IMR-90 (cell line): ENCODE data around the gene CYP21A2.
"Not testable (repeated sequence)": the region's sequence is repeated elsewhere in the genome, so short reads cannot be mapped to it uniquely, and the experiment has no call there.

Experiments
- BHLHE40 ChIP-seq: fragments of 150-350 bp; IDR thresholded peaks from 2 replicates; pipeline ENCODE4 v1.6.1; 2016; ENCODE audit warnings: mild to moderate bottlenecking, low read depth, low read length
- FOS ChIP-seq: fragments of 150-350 bp; IDR thresholded peaks from 2 replicates; pipeline ENCODE4 v1.6.1; 2016; ENCODE audit warnings: low read depth, low read length
- POLR2A ChIP-seq: IDR thresholded peaks from 2 replicates; pipeline ENCODE4 v1.6.1; 2012; ENCODE audit warnings: mild to moderate bottlenecking, low read depth, low read length
- TF ChIP-seq, protein P1 (sequence below): fragments of 150-350 bp; IDR thresholded peaks from 2 replicates; pipeline ENCODE4 v1.6.1; 2017; ENCODE audit warnings: mild to moderate bottlenecking, antibody characterized with exemption, low read length, low read depth
- TF ChIP-seq, protein P2 (sequence below): conservative IDR thresholded peaks from 2 replicates; pipeline ENCODE4 v1.5.1; 2012; ENCODE audit warnings: mild to moderate bottlenecking, low read depth, low read length, improper control_type of control experiment
- TF ChIP-seq, protein P3 (sequence below): fragments of 150-350 bp; IDR thresholded peaks from 2 replicates; pipeline ENCODE4 v1.6.1; 2016; ENCODE audit warnings: low read depth, mild to moderate bottlenecking, low read length, moderate library complexity, borderline replicate concordance

DNA sequence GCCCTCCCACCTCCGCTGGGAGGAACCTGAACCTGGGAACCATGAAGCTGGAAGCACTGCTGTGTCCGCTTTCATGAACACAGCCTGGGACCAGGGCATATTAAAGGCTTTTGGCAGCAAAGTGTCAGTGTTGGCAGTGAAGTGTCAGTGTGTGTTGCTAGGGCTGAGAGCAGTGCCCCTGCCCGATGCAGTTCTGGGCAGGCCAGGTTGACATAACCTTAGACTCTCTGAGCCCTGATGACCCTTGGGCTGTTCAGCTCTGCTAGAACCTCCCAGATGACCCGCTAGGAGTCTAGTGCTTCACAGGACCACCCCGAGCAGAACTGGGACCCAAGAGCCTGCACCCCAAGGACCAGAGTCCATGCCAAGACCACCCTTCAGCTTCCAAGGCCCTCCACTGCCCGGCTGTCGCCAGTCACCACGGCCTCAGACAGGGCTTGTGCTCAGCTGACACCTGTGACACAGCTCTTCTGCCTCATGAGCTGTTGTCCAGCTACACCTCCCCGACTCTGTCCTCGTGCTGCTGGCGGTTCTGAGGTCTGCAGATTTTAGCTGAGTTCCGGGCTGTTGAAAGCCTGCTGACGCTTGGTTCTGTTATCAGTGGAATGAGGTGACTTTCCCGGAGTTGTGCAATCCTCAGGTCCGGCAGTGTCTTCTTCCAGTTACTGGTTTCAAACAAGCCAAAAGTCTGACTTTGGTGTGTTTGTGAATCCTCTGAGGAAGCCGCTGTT, 2.8 kb upstream of the CYP21A2 start:
- TF ChIP-seq, protein P1, sequence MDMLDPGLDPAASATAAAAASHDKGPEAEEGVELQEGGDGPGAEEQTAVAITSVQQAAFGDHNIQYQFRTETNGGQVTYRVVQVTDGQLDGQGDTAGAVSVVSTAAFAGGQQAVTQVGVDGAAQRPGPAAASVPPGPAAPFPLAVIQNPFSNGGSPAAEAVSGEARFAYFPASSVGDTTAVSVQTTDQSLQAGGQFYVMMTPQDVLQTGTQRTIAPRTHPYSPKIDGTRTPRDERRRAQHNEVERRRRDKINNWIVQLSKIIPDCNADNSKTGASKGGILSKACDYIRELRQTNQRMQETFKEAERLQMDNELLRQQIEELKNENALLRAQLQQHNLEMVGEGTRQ: not testable (repeated sequence)
- TF ChIP-seq, protein P2, sequence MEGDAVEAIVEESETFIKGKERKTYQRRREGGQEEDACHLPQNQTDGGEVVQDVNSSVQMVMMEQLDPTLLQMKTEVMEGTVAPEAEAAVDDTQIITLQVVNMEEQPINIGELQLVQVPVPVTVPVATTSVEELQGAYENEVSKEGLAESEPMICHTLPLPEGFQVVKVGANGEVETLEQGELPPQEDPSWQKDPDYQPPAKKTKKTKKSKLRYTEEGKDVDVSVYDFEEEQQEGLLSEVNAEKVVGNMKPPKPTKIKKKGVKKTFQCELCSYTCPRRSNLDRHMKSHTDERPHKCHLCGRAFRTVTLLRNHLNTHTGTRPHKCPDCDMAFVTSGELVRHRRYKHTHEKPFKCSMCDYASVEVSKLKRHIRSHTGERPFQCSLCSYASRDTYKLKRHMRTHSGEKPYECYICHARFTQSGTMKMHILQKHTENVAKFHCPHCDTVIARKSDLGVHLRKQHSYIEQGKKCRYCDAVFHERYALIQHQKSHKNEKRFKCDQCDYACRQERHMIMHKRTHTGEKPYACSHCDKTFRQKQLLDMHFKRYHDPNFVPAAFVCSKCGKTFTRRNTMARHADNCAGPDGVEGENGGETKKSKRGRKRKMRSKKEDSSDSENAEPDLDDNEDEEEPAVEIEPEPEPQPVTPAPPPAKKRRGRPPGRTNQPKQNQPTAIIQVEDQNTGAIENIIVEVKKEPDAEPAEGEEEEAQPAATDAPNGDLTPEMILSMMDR: not testable (repeated sequence)
- TF ChIP-seq BHLHE40, POLR2A, FOS: not testable (repeated sequence)
- TF ChIP-seq, protein P3, sequence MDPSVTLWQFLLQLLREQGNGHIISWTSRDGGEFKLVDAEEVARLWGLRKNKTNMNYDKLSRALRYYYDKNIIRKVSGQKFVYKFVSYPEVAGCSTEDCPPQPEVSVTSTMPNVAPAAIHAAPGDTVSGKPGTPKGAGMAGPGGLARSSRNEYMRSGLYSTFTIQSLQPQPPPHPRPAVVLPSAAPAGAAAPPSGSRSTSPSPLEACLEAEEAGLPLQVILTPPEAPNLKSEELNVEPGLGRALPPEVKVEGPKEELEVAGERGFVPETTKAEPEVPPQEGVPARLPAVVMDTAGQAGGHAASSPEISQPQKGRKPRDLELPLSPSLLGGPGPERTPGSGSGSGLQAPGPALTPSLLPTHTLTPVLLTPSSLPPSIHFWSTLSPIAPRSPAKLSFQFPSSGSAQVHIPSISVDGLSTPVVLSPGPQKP: not testable (repeated sequence)
